Right lobe of liver (tissue), 4 donors: ENCODE measurements around the gene C2.

Source experiments
- CTCF ChIP-seq, 4 donors: fragments of 200-600 bp in 3 of 4; fragments of 450-650 bp in 1 of 4; IDR thresholded peaks; one replicate each; pipeline versions ENCODE4 v1.5.1 to v1.8.0; 2016 to 2022; ENCODE audit warnings: antibody characterized with exemption in 4 of 4, mild to moderate bottlenecking in 2 of 4
- POLR2A ChIP-seq: fragments of 450-650 bp; IDR thresholded peaks from one replicate; pipeline ENCODE4 v1.6.1; 2017; ENCODE audit warnings: antibody characterized with exemption, mild to moderate bottlenecking
- donor health status: DM: no; HTN: no; CAD: no.
- donor health status: DM: no; HTN: no; CAD: no.
- donor health status: DM: no; HTN: yes; CAD: no.

GRCh38 chr6:31966506-31966905, 39.0 kb downstream of the C2 start:
- TF ChIP-seq POLR2A (no peak), CTCF (IDR thresholded peaks at IDR 0.05) (no peak)
